ENCODE results near the gene NOTCH2. TPM values are rescaled to one million over a fixed set of nuclear protein-coding genes. Genes with fewer than 3 reads are reported as not detected.

NOTCH2 gene
- total and polyA plus RNA-seq, 10 of the 15 experiments (the other 5 are each of a cell fraction or from before 2014, with no cell fraction given) = 0.02 to 2.0 (median 0.62) TPM; not detected in 1

- Histone ChIP-seq H3K4me2 (ENCODE audit: control insufficient read depth, insufficient read depth) (no peak overlapping the region), H3K9me3 (replicated peaks; ENCODE audit: control insufficient read depth, insufficient read depth, low read length) (no peaks in the 10 kb centered on the region), H2AFZ (ENCODE audit: control insufficient read depth, low read depth, low read length) (no peak overlapping the region), H3K36me3 (ENCODE audit: control insufficient read depth in 2 of 2, insufficient read depth in 2 of 2, low read length in 1 of 2) (no peaks in the 10 kb centered on the region), H3K4me3 (no peak overlapping the region), H3K27me3 (replicated peaks in 1 of 2; ENCODE audit: control insufficient read depth in 2 of 2, insufficient read depth in 2 of 2, low read length in 1 of 2) (no peaks in the 10 kb centered on the region; a peak in 1 of 4 replicates), H3K9ac (ENCODE audit: control insufficient read depth, insufficient read depth, low read length) (no peak overlapping the region), H3K27ac (ENCODE audit: control insufficient read depth, insufficient read depth) (no peak overlapping the region), H3K79me2 (ENCODE audit: control insufficient read depth, insufficient read depth, low read length) (no peaks in the 10 kb centered on the region), H3K4me1 (ENCODE audit: control insufficient read depth, insufficient read depth, low read length) (no peaks in the 10 kb centered on the region), H4K20me1 (ENCODE audit: control insufficient read depth, insufficient read depth) (no peaks in the 10 kb centered on the region)
- FAIRE-seq (no peak), ATAC-seq (no peak), DNase-seq (ENCODE audit: low read depth, low spot score) (no peak)
- ChIA-PET POLR2A (no interaction called here), SMC1A (ENCODE audit: uncharacterized antibody, unreplicated experiment) (no interaction called here), RAD21 (ENCODE audit: unreplicated experiment) (no interaction called here), CTCF (interaction anchor here (1.0 to 1.2 kb wide), 3 partner anchors 8 to 18 kb away, joined by 3 to 5 read pairs (median 4); no protein-coding TSS in a partner anchor)
- intact Hi-C loops (cut with micrococcal nuclease; ENCODE audit: unreplicated experiment) = no loop called here
- BruUV-seq (replicated peaks) = no TSS peak
- WGBS (ENCODE audit: insufficient coverage, insufficient replicate concordance, low lambda C conversion rate, missing lambda C conversion rate) = 4% methylated on average over 4 of the region's 4 CpGs
- TF ChIP-seq, protein P1, sequence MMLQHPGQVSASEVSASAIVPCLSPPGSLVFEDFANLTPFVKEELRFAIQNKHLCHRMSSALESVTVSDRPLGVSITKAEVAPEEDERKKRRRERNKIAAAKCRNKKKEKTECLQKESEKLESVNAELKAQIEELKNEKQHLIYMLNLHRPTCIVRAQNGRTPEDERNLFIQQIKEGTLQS (IDR thresholded peaks at IDR 0.05; ENCODE audit: borderline replicate concordance, extremely low read depth, low read depth, low read length) = no peak
- TF ChIP-seq SMAD5 (IDR thresholded peaks at IDR 0.05; ENCODE audit: low read depth) (no peak), RCOR1 (conservative IDR thresholded peaks at IDR 0.05; ENCODE audit: low read depth, low read length) (no peak), NFIC (IDR thresholded peaks at IDR 0.05; ENCODE audit: low read depth, low read length) (no peak), POU2F2 (IDR thresholded peaks at IDR 0.05; ENCODE audit: borderline replicate concordance, low read depth, low read length) (no peak), RAD51 (IDR thresholded peaks at IDR 0.05) (no peak), TCF7 (IDR thresholded peaks at IDR 0.05; ENCODE audit: borderline replicate concordance) (no peak), GATAD2B (conservative IDR thresholded peaks at IDR 0.05; ENCODE audit: low read depth) (no peak), FOS (IDR thresholded peaks at IDR 0.05; ENCODE audit: borderline replicate concordance, extremely low read depth, insufficient read length) (no peak), SMC3 (IDR thresholded peaks at IDR 0.05; ENCODE audit: borderline replicate concordance, low read length) (no peak), SUZ12 (IDR thresholded peaks at IDR 0.05; ENCODE audit: unreplicated experiment) (no peak), ZNF24 (IDR thresholded peaks at IDR 0.05) (no peak), POLR2A (IDR thresholded peaks at IDR 0.05; ENCODE audit: low read depth, low read length) (no peak)
- TF ChIP-seq, protein P2, sequence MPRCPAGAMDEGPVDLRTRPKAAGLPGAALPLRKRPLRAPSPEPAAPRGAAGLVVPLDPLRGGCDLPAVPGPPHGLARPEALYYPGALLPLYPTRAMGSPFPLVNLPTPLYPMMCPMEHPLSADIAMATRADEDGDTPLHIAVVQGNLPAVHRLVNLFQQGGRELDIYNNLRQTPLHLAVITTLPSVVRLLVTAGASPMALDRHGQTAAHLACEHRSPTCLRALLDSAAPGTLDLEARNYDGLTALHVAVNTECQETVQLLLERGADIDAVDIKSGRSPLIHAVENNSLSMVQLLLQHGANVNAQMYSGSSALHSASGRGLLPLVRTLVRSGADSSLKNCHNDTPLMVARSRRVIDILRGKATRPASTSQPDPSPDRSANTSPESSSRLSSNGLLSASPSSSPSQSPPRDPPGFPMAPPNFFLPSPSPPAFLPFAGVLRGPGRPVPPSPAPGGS (IDR thresholded peaks at IDR 0.05; ENCODE audit: borderline replicate concordance, insufficient read depth, low read depth, low read length, poor library complexity, severe bottlenecking) = no peak
- in situ Hi-C loops (cut with MboI) = no loop called here
These were observed 203.8 kb downstream of the NOTCH2 start for GRCh38 chr1:119865627-119866026.

Data from GM12878 (cell line).